IMR-90 (cell line): ENCODE measurements around the gene DCC. TPM values are rescaled to one million over a fixed set of nuclear protein-coding genes. Genes with fewer than 3 reads are reported as not detected.

Experiments used
- ATAC-seq: fragments of 200-7000 bp; cut with Tn5 transposase; 2 replicates; pipeline ENCODE4 v1.9.1; 2020; ENCODE audit warnings: low read depth, mild to moderate bottlenecking, moderate library complexity
- BruUV-seq: library from RNA; stranded (reverse); fragments of 400-500 nt; replicated peaks from 2 replicates; lab custom pipeline; 2021; lab: Mats Ljungman, UMichigan
- CTCF ChIA-PET: fragments of 300-600 bp; formaldehyde crosslinking; extraction: SDS; loops from one replicate; lab custom pipeline; 2021; ENCODE audit warnings: antibody characterized with exemption; lab: Yijun Ruan, JAX
- POLR2A ChIA-PET: fragments of 300-600 bp; sonication (Branson Sonifier 250); formaldehyde crosslinking; loops from one replicate; lab custom pipeline; 2022; ENCODE audit warnings: antibody characterized with exemption; ENCODE audit not compliant: unreplicated experiment; lab: Charles Lee
- DNase-seq: peaks from one replicate; pipeline ENCODE4 v3.0.0; 2013
- H2AFZ ChIP-seq: replicated peaks from 2 replicates; pipeline ENCODE3; 2013; ENCODE audit warnings: low read length, mild to moderate bottlenecking; ENCODE audit not compliant: poor library complexity
- H2AK5ac ChIP-seq: 2 replicates; pipeline ENCODE4 v1.6.1; 2013; ENCODE audit warnings: low read depth, low read length, inconsistent platforms
- H2AK9ac ChIP-seq: replicated peaks from 2 replicates; pipeline ENCODE3; 2013; ENCODE audit warnings: mild to moderate bottlenecking, low read depth, low read length, moderate library complexity; ENCODE audit not compliant: poor library complexity
- H2BK120ac ChIP-seq: 2 replicates; pipeline ENCODE4 v1.6.1; 2013; ENCODE audit warnings: low read depth, low read length, inconsistent platforms
- H2BK15ac ChIP-seq: 3 replicates; pipeline ENCODE4 v1.6.1; 2013; ENCODE audit warnings: low read depth, low read length, inconsistent platforms
- H2BK20ac ChIP-seq: 2 replicates; pipeline ENCODE4 v1.6.1; 2013; ENCODE audit warnings: low read depth, mild to moderate bottlenecking, inconsistent platforms, low read length, moderate library complexity
- H2BK5ac ChIP-seq: 2 replicates; pipeline ENCODE4 v1.6.1; 2013; ENCODE audit warnings: mild to moderate bottlenecking, low read depth, low read length, inconsistent platforms; ENCODE audit not compliant: poor library complexity, severe bottlenecking
- H3K14ac ChIP-seq: replicated peaks from 2 replicates; pipeline ENCODE4 v1.6.1; 2013; ENCODE audit warnings: low read depth, low read length, inconsistent platforms
- H3K18ac ChIP-seq: 2 replicates; pipeline ENCODE4 v1.6.1; 2013; ENCODE audit warnings: low read depth, low read length, control low read depth
- H3K23ac ChIP-seq: 2 replicates; pipeline ENCODE4 v1.6.1; 2013; ENCODE audit warnings: low read depth, low read length, inconsistent platforms
- H3K27ac ChIP-seq: 2 replicates; pipeline ENCODE4 v1.5.1; 2013; ENCODE audit warnings: mild to moderate bottlenecking, control low read depth, low read length; ENCODE audit not compliant: insufficient read depth
- H3K27me3 ChIP-seq: 2 replicates; pipeline ENCODE4 v1.6.1; 2013; ENCODE audit warnings: low read length; ENCODE audit not compliant: control insufficient read depth, insufficient read depth
- H3K36me3 ChIP-seq: 2 replicates; pipeline ENCODE4 v1.6.1; 2013; ENCODE audit warnings: low read length, mixed read lengths; ENCODE audit not compliant: control insufficient read depth, insufficient read depth
- H3K4ac ChIP-seq: 2 replicates; pipeline ENCODE4 v1.6.1; 2013; ENCODE audit warnings: low read depth, low read length, inconsistent platforms
- H3K4me1 ChIP-seq: 2 replicates; pipeline ENCODE4 v1.6.1; 2013; ENCODE audit warnings: low read length, mixed read lengths; ENCODE audit not compliant: control insufficient read depth, insufficient read depth
- H3K4me2 ChIP-seq: 2 replicates; pipeline ENCODE4 v1.6.1; 2013; ENCODE audit warnings: low read depth, mild to moderate bottlenecking, control low read depth, low read length, moderate library complexity
- H3K4me3 ChIP-seq: 2 replicates; pipeline ENCODE4 v1.5.1; 2013; ENCODE audit warnings: low read depth, mild to moderate bottlenecking, control low read depth, low read length, moderate library complexity; ENCODE audit not compliant: insufficient read depth
- H3K56ac ChIP-seq: 2 replicates; pipeline ENCODE4 v1.6.1; 2013; ENCODE audit warnings: low read length, inconsistent platforms; ENCODE audit not compliant: insufficient read depth; ENCODE audit errors: extremely low read depth
- H3K79me1 ChIP-seq, 2 experiments: 2 replicates each; pipeline ENCODE4 v1.6.1; 2013; ENCODE audit warnings: low read length in 2 of 2, inconsistent platforms in 1 of 2, low read depth in 1 of 2
- H3K9ac ChIP-seq: 2 replicates; pipeline ENCODE4 v1.6.1; 2013; ENCODE audit warnings: low read depth, low read length, control low read depth
- H3K9me1 ChIP-seq: 2 replicates; pipeline ENCODE4 v1.6.1; 2013; ENCODE audit warnings: low read length, inconsistent platforms; ENCODE audit not compliant: insufficient read depth
- H3K9me3 ChIP-seq: 2 replicates; pipeline ENCODE4 v1.6.1; 2013; ENCODE audit warnings: low read length; ENCODE audit not compliant: control insufficient read depth, insufficient read depth
- H4K20me1 ChIP-seq: 2 replicates; pipeline ENCODE4 v1.6.1; 2013; ENCODE audit warnings: low read length, inconsistent platforms; ENCODE audit not compliant: insufficient read depth
- H4K5ac ChIP-seq: 2 replicates; pipeline ENCODE4 v1.6.1; 2013; ENCODE audit warnings: mild to moderate bottlenecking, low read depth, low read length, control low read depth
- H4K8ac ChIP-seq, 2 experiments: 2 replicates each; pipeline ENCODE4 v1.6.1; 2013; ENCODE audit warnings: low read depth in 2 of 2, low read length in 2 of 2, control low read depth in 1 of 2, inconsistent platforms in 1 of 2
- H4K91ac ChIP-seq: 2 replicates; pipeline ENCODE4 v1.6.1; 2013; ENCODE audit warnings: low read depth, low read length, inconsistent platforms; ENCODE audit not compliant: insufficient read depth
- BHLHE40 ChIP-seq: fragments of 150-350 bp; IDR thresholded peaks from 2 replicates; pipeline ENCODE4 v1.6.1; 2016; ENCODE audit warnings: mild to moderate bottlenecking, low read depth, low read length
- WGBS, 2 experiments: methylation state at CpG; one replicate each; pipeline versions ENCODE4 v1.1.5 to v1.1.7; 2013; ENCODE audit warnings: missing lambda C conversion rate in 2 of 2; ENCODE audit not compliant: insufficient read length in 1 of 2; ENCODE audit errors: extremely low coverage in 2 of 2; 5-methylcytosine and 5-hydroxymethylcytosine counted together
- dilution Hi-C: fragments of 300-500 bp; cut with HindIII; formaldehyde crosslinking; loops from one replicate; pipeline ENCODE4 v1.14.3; 2018; ENCODE audit warnings: low sequenced_read_pairs; ENCODE audit not compliant: unreplicated experiment
- in situ Hi-C: fragments of 300-500 bp; cut with MboI; formaldehyde crosslinking; loops from 3 replicates; pipeline ENCODE4 v1.14.3; 2019; ENCODE audit warnings: low sequenced_read_pairs, inconsistent platforms, mixed read lengths
- intact Hi-C: fragments of 100-400 bp; cut with micrococcal nuclease; formaldehyde crosslinking; loops from 2 replicates; pipeline ENCODE4 v1.10.0; 2022
- polyA plus RNA-seq, 3 experiments: library from polyadenylated mRNA; depleted of rRNA; stranded (reverse); fragments of >200 nt; gene quantifications; 2 replicates each; pipeline ENCODE4 v1.2.3, GENCODE V29; 2012; ENCODE audit warnings: low replicate concordance in 1 of 3
- total RNA-seq: library from RNA; depleted of rRNA; stranded (reverse); fragments of >200 nt; gene quantifications from 2 replicates; pipeline ENCODE4 v1.2.3, GENCODE V29; 2012

DCC gene
- total and polyA plus RNA-seq, 2 of the 4 experiments (the other 2 are of a cell fraction): 0.31 to 0.54 TPM

DNA sequence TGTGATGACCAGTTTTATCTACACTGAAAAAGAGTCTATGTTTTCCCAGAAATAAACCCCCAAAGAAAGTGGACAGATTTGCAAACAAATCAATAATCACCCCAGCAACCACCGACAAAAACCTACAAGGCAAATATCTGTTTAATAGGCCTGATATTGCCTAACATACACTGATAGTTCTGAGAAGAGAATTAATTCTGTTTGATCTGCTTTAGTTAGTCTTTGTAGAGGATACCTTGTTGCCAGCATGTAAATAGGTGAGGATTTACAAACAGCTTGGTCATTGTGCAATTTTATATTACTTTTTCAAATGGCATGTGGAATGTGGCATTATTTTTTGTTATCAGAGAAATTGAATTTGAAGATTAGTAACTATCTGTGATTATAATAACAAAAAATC is 86.5 kb downstream of the DCC start:
- Histone ChIP-seq H3K27ac (no peak overlapping the region), H4K20me1 (no peaks in the 10 kb centered on the region), H2AFZ (no peak overlapping the region), H3K4ac (no peak overlapping the region), H3K9me3 (no peaks in the 10 kb centered on the region; the same call in none of the 2 replicates), H3K18ac (no peak overlapping the region), H3K23ac (no peak overlapping the region), H3K56ac (no peak overlapping the region), H2AK5ac (no peak overlapping the region), H4K5ac (no peak overlapping the region), H3K9me1 (no peaks in the 10 kb centered on the region), H3K79me1 (no peaks in the 10 kb centered on the region), H2BK20ac (no peak overlapping the region), H3K14ac (no peak overlapping the region), H3K4me1 (no peaks in the 10 kb centered on the region), H2BK15ac (no peak overlapping the region), H3K36me3 (no peaks in the 10 kb centered on the region), H4K91ac (no peak overlapping the region), H3K9ac (no peak overlapping the region), H3K27me3 (no peaks in the 10 kb centered on the region), H3K4me2 (no peak overlapping the region), H3K4me3 (no peak overlapping the region), H2BK5ac (no peak overlapping the region), H2BK120ac (no peak overlapping the region), H4K8ac (no peak overlapping the region), H2AK9ac (no peak overlapping the region)
- WGBS, 2 experiments: no CpG with 5 or more reads among the region's 1 CpG
- no TSS peak for BruUV-seq
- dilution Hi-C loops: no loop called here
- in situ Hi-C loops: no loop called here
- no peak for TF ChIP-seq BHLHE40
- intact Hi-C loops: no loop called here
- ChIA-PET POLR2A (no interaction called here), CTCF (no interaction called here)
- DNase-seq (no peak), ATAC-seq (no peak)
